ENCODE measurements around the gene L3MBTL3.
A peak's percentile ranks its signal among the peaks of the same experiment; 100 is the strongest.

GRCh38 chr6:130132286-130132701 is 113.9 kb downstream of the L3MBTL3 start:
- TF ChIP-seq CTCF (IDR thresholded peaks at IDR 0.05 in 2 of 3, conservative IDR thresholded peaks at IDR 0.05 in 1 of 3; ENCODE audit: control insufficient read depth in 2 of 3, extremely low read depth in 1 of 3, insufficient read depth in 1 of 3, low read depth in 3 of 3, low read length in 3 of 3) (no peak), EZH2 (IDR thresholded peaks at IDR 0.05; ENCODE audit: borderline replicate concordance, control insufficient read depth, low read depth, low read length) (no peak), ZNF687 (IDR thresholded peaks at IDR 0.05) (no peak), ZNF217 (IDR thresholded peaks at IDR 0.05) (no peak), GABPA (IDR thresholded peaks at IDR 0.05; ENCODE audit: low read depth) (no peak), USF2 (IDR thresholded peaks at IDR 0.05; ENCODE audit: borderline replicate concordance, low read depth, low read length) (no peak), ZBTB33 (IDR thresholded peaks at IDR 0.05) (no peak), ZBTB40 (IDR thresholded peaks at IDR 0.05; ENCODE audit: borderline replicate concordance) (no peak; the same call in 1 of the 2 replicates), BHLHE40 (IDR thresholded peaks at IDR 0.05; ENCODE audit: borderline replicate concordance in 1 of 2, low read depth in 2 of 2, low read length in 1 of 2) (peak; percentile 55 to 67; a peak in 2 of 4 replicates), POLR2A (IDR thresholded peaks at IDR 0.05; ENCODE audit: low read depth, low read length) (no peak)
